CD14-positive monocyte (primary cell): ENCODE measurements around the gene SPRY2. TPM values are rescaled to one million over a fixed set of nuclear protein-coding genes. Genes with fewer than 3 reads are reported as not detected.

Source experiments
- DNase-seq, 3 donors: peaks; one replicate each; pipeline ENCODE4 v3.0.0-alpha.2; 2011 to 2022
- H2AFZ ChIP-seq: 2 replicates; pipeline ENCODE4 v1.6.0; 2012; ENCODE audit warnings: mild to moderate bottlenecking, low read depth, low read length, inconsistent platforms; ENCODE audit not compliant: insufficient read depth, poor library complexity, severe bottlenecking
- H3K27ac ChIP-seq, 2 donors: 1 replicate in 1 of 2; 2 replicates in 1 of 2; pipeline ENCODE4 v1.5.1; 2012 to 2013; ENCODE audit warnings: low read length in 2 of 2, control low read depth in 1 of 2, inconsistent platforms in 1 of 2, low read depth in 1 of 2, mild to moderate bottlenecking in 1 of 2
- H3K27me3 ChIP-seq, 2 donors: one replicate each; pipeline versions ENCODE4 v1.6.0 to v1.6.1; 2011 to 2013; ENCODE audit warnings: low read length in 2 of 2; ENCODE audit not compliant: control insufficient read depth in 2 of 2, insufficient read depth in 2 of 2
- H3K36me3 ChIP-seq, 2 donors: replicated peaks in 1 of 2; 1 replicate in 1 of 2; 2 replicates in 1 of 2; pipeline versions ENCODE4 v1.5.1 to v1.6.1; 2012 to 2013; ENCODE audit warnings: low read length in 2 of 2, control low read depth in 1 of 2, inconsistent platforms in 1 of 2, mild to moderate bottlenecking in 1 of 2; ENCODE audit not compliant: insufficient read depth in 2 of 2, control insufficient read depth in 1 of 2
- H3K4me1 ChIP-seq, 2 donors: 1 replicate in 1 of 2; 2 replicates in 1 of 2; pipeline versions ENCODE4 v1.5.1 to v1.6.1; 2012 to 2013; ENCODE audit warnings: low read length in 2 of 2, control low read depth in 1 of 2, inconsistent platforms in 1 of 2, mild to moderate bottlenecking in 1 of 2, moderate library complexity in 1 of 2; ENCODE audit not compliant: insufficient read depth in 2 of 2, control insufficient read depth in 1 of 2
- H3K4me2 ChIP-seq: replicated peaks from 2 replicates; pipeline ENCODE3; 2012; ENCODE audit warnings: low read length, moderate library complexity, mild to moderate bottlenecking; ENCODE audit not compliant: poor library complexity, severe bottlenecking; ENCODE audit errors: extremely low read depth
- H3K4me3 ChIP-seq, 3 experiments: fragments of 200-600 bp in 1 of 3; sonication (generic) in 1 of 3; replicated peaks in 1 of 3; 1 replicate in 2 of 3; 2 replicates in 1 of 3; pipeline ENCODE4 v1.5.1; 2011 to 2013; ENCODE audit warnings: low read length in 3 of 3, mild to moderate bottlenecking in 3 of 3, control low read depth in 2 of 3, low read depth in 2 of 3, inconsistent platforms in 1 of 3, moderate library complexity in 1 of 3
- H3K79me2 ChIP-seq: 2 replicates; pipeline ENCODE4 v1.6.0; 2012; ENCODE audit warnings: mild to moderate bottlenecking, control low read depth, inconsistent platforms, low read length, moderate library complexity; ENCODE audit not compliant: insufficient read depth
- H3K9ac ChIP-seq: 2 replicates; pipeline ENCODE4 v1.6.0; 2017; ENCODE audit warnings: low read length, mild to moderate bottlenecking; ENCODE audit not compliant: insufficient read depth, poor library complexity, severe bottlenecking
- H3K9me3 ChIP-seq, 2 donors: replicated peaks in 1 of 2; 1 replicate in 1 of 2; 2 replicates in 1 of 2; pipeline versions ENCODE4 v1.5.1 to v1.6.1; 2012 to 2013; ENCODE audit warnings: low read length in 2 of 2, control low read depth in 1 of 2; ENCODE audit not compliant: control insufficient read depth in 1 of 2, insufficient read depth in 1 of 2
- H4K20me1 ChIP-seq: 2 replicates; pipeline ENCODE4 v1.6.0; 2012; ENCODE audit warnings: mild to moderate bottlenecking, low read length, control low read depth, moderate library complexity; ENCODE audit not compliant: insufficient read depth
- H3K27ac Mint-ChIP-seq, 7 donors: one replicate each; pipeline ENCODE4 v1.8.0; 2020; ENCODE audit warnings: mild to moderate bottlenecking in 7 of 7, mixed read lengths in 7 of 7, moderate library complexity in 6 of 7, inconsistent platforms in 2 of 7
- H3K27me3 Mint-ChIP-seq, 3 donors: one replicate each; pipeline ENCODE4 v1.8.0; 2021 to 2022; ENCODE audit warnings: low read depth in 3 of 3, mild to moderate bottlenecking in 3 of 3, mixed read lengths in 3 of 3, moderate library complexity in 3 of 3, inconsistent platforms in 1 of 3
- H3K36me3 Mint-ChIP-seq, 2 donors: one replicate each; pipeline ENCODE4 v1.8.0; 2020; ENCODE audit warnings: mixed read lengths in 2 of 2, inconsistent platforms in 1 of 2, mild to moderate bottlenecking in 1 of 2
- H3K4me1 Mint-ChIP-seq: one replicate; pipeline ENCODE4 v1.8.0; 2020; ENCODE audit warnings: mild to moderate bottlenecking, mixed read lengths
- H3K4me3 Mint-ChIP-seq, 2 donors: one replicate each; pipeline ENCODE4 v1.8.0; 2020; ENCODE audit warnings: mild to moderate bottlenecking in 2 of 2, mixed read lengths in 2 of 2, moderate library complexity in 1 of 2
- H3K9me3 Mint-ChIP-seq, 7 donors: one replicate each; pipeline ENCODE4 v1.8.0; 2020 to 2022; ENCODE audit warnings: mixed read lengths in 7 of 7, mild to moderate bottlenecking in 6 of 7, moderate library complexity in 6 of 7, inconsistent platforms in 2 of 7
- WGBS: methylation state at CpG from one replicate; pipeline ENCODE4 v1.1.5; 2013; ENCODE audit warnings: missing lambda C conversion rate; ENCODE audit not compliant: insufficient coverage; 5-methylcytosine and 5-hydroxymethylcytosine counted together
- intact Hi-C, 2 donors: fragments of 100-400 bp; cut with micrococcal nuclease; formaldehyde crosslinking; loops; one replicate each; pipeline versions ENCODE4 v1.15.0 to v1.15.1; 2023
- polyA plus RNA-seq, 3 donors: library from polyadenylated mRNA; depleted of rRNA in 1 of 3; unstranded in 2 of 3; stranded (reverse) in 1 of 3; fragments of 300-500 nt in 2 of 3; fragments of >200 nt in 1 of 3; fragmentation: Illumina TruSeq in 2 of 3; gene quantifications; 1 replicate in 2 of 3; 2 replicates in 1 of 3; pipeline ENCODE4 v1.2.3, GENCODE V29; 2012 to 2021
- TF ChIP-seq, protein P1 (sequence below): fragments of 200-600 bp; IDR thresholded peaks from one replicate; pipeline ENCODE4 v1.8.0; 2022; ENCODE audit warnings: antibody characterized with exemption, mild to moderate bottlenecking

The SPRY2 gene
- polyA plus RNA-seq, 3 donors = 0.26 to 1.8 (median 0.73) TPM

DNA sequence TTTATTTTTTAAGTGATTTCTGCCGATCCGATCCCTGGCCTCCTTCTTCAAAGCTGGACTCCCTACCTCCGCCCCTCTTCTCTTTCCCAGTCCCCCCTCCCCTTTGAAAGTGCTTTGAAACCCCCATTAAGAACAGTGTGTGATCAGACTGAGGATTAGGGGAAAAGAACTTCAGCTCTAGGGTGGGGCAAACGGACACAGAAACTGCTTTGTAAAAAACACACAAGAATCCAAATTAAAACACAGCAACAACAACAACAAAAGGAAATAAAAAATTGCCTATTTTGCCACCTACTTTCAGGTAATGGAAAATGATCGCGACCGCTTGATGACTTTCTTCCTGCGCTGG, 1.4 kb downstream of the SPRY2 start:
- Mint-ChIP-seq H3K36me3 (peaks cover 0 to 4% of the 10 kb centered on the region in 2 donors), H3K27ac (no peak overlapping the region), H3K4me1 (peaks cover 26% of the 10 kb centered on the region), H3K9me3 (peaks cover 0 to 3% (median 0%) of the 10 kb centered on the region in 7 donors), H3K4me3 (no peak overlapping the region), H3K27me3 (peaks cover 16 to 28% (median 23%) of the 10 kb centered on the region in 3 donors)
- intact Hi-C loops = no loop called here
- no peaks in the 10 kb centered on the region for H4K20me1 ChIP-seq
- H3K9ac ChIP-seq = peak overlapping the region; percentile 55
- no peak for DNase-seq
- TF ChIP-seq, protein P1, sequence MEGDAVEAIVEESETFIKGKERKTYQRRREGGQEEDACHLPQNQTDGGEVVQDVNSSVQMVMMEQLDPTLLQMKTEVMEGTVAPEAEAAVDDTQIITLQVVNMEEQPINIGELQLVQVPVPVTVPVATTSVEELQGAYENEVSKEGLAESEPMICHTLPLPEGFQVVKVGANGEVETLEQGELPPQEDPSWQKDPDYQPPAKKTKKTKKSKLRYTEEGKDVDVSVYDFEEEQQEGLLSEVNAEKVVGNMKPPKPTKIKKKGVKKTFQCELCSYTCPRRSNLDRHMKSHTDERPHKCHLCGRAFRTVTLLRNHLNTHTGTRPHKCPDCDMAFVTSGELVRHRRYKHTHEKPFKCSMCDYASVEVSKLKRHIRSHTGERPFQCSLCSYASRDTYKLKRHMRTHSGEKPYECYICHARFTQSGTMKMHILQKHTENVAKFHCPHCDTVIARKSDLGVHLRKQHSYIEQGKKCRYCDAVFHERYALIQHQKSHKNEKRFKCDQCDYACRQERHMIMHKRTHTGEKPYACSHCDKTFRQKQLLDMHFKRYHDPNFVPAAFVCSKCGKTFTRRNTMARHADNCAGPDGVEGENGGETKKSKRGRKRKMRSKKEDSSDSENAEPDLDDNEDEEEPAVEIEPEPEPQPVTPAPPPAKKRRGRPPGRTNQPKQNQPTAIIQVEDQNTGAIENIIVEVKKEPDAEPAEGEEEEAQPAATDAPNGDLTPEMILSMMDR = no peak
- H3K27me3 ChIP-seq = peaks cover 8 to 42% of the 10 kb centered on the region in 2 donors
- H2AFZ ChIP-seq = peak overlapping the region; percentile 81
- H3K9me3 ChIP-seq = no peaks in the 10 kb centered on the region
- 0% methylated on average over 4 of the region's 8 CpGs for WGBS
- H3K4me2 ChIP-seq = peak overlapping the region; percentile 96
- peaks cover 11% of the 10 kb centered on the region for H3K79me2 ChIP-seq
- H3K36me3 ChIP-seq = no peaks in the 10 kb centered on the region
- H3K4me3 ChIP-seq = peak overlapping the region; percentile 44 to 89 (median 52)
- peaks cover 38 to 52% of the 10 kb centered on the region in 2 donors for H3K4me1 ChIP-seq
- no peak overlapping the region for H3K27ac ChIP-seq

- H3K27me3 Mint-ChIP-seq = peaks cover 14 to 25% (median 25%) of the 10 kb centered on the region in 3 donors
- TF ChIP-seq, protein P1 = no peak
- H3K4me1 Mint-ChIP-seq = peaks cover 26% of the 10 kb centered on the region
- Histone ChIP-seq H3K9me3 (no peaks in the 10 kb centered on the region), H3K4me3 (peak overlapping the region; percentile 44 to 89 (median 52)), H3K27me3 (peaks cover 8 to 42% of the 10 kb centered on the region in 2 donors), H2AFZ (peak overlapping the region; percentile 81), H3K4me2 (peak overlapping the region; percentile 96), H3K27ac (no peak overlapping the region), H3K36me3 (no peaks in the 10 kb centered on the region), H4K20me1 (no peaks in the 10 kb centered on the region), H3K79me2 (peaks cover 11% of the 10 kb centered on the region), H3K4me1 (peaks cover 38 to 52% of the 10 kb centered on the region in 2 donors), H3K9ac (peak overlapping the region; percentile 55)
- peaks cover 0 to 5% (median 1%) of the 10 kb centered on the region in 7 donors for H3K9me3 Mint-ChIP-seq
- peaks cover 0 to 4% of the 10 kb centered on the region in 2 donors for H3K36me3 Mint-ChIP-seq
- DNase-seq = peak in 2 of 3 donors; percentile 23 to 51
- WGBS = under 1% methylated on average over 30 of the region's 40 CpGs
- no peak overlapping the region for H3K4me3 Mint-ChIP-seq
- no peak overlapping the region for H3K27ac Mint-ChIP-seq
- intact Hi-C loops = no loop called here
Observed at GRCh38 chr13:80338781-80339562, 2.0 kb downstream of the SPRY2 start.
